Tibial artery (tissue), 4 donors: Measurements from ENCODE around the gene FMO3.

Experiments used
- DNase-seq, 2 donors: peaks; one replicate each; pipeline ENCODE4 v3.0.0-alpha.2; 2019
- H3K27ac ChIP-seq, 2 donors: fragments of 200-600 bp; sonication (generic) in 1 of 2; 1 replicate in 1 of 2; 2 replicates in 1 of 2; pipeline ENCODE4 v1.5.1; 2018 to 2019; ENCODE audit warnings: mild to moderate bottlenecking in 1 of 2
- H3K27me3 ChIP-seq, 2 donors: fragments of 200-600 bp; sonication (generic) in 1 of 2; one replicate each; pipeline versions ENCODE4 v1.5.1 to v1.6.0; 2016 to 2019
- H3K36me3 ChIP-seq, 3 donors: fragments of 200-600 bp; sonication (generic) in 2 of 3; one replicate each; pipeline ENCODE4 v1.5.1; 2016 to 2019; ENCODE audit warnings: mild to moderate bottlenecking in 2 of 3
- H3K4me1 ChIP-seq, 4 donors: fragments of 200-600 bp; sonication (generic) in 2 of 4; 1 replicate in 3 of 4; 2 replicates in 1 of 4; pipeline ENCODE4 v1.5.1; 2016 to 2019
- H3K4me3 ChIP-seq, 2 donors: fragments of 200-600 bp; sonication (generic) in 1 of 2; 1 replicate in 1 of 2; 2 replicates in 1 of 2; pipeline ENCODE4 v1.5.1; 2018 to 2019; ENCODE audit warnings: mild to moderate bottlenecking in 2 of 2
- H3K9me3 ChIP-seq, 3 donors: fragments of 200-600 bp; sonication (generic) in 1 of 3; one replicate each; pipeline ENCODE4 v1.5.1; 2016 to 2019
- intact Hi-C: fragments of 100-400 bp; cut with DNase I; formaldehyde crosslinking; loops from one replicate; pipeline ENCODE4 v1.15.0; 2023; ENCODE audit warnings: low total_unique reads
- TF ChIP-seq, protein P1 (sequence below), 2 experiments: fragments of 200-600 bp in 1 of 2; fragments of 450-650 bp in 1 of 2; IDR thresholded peaks; one replicate each; pipeline ENCODE4 v1.5.1; 2017 to 2019; ENCODE audit warnings: antibody characterized with exemption in 2 of 2, mild to moderate bottlenecking in 1 of 2, moderate library complexity in 1 of 2

The FMO3 gene

GRCh38 chr1:171122299-171122698 is 31.6 kb downstream of the FMO3 start:
- TF ChIP-seq, protein P1, sequence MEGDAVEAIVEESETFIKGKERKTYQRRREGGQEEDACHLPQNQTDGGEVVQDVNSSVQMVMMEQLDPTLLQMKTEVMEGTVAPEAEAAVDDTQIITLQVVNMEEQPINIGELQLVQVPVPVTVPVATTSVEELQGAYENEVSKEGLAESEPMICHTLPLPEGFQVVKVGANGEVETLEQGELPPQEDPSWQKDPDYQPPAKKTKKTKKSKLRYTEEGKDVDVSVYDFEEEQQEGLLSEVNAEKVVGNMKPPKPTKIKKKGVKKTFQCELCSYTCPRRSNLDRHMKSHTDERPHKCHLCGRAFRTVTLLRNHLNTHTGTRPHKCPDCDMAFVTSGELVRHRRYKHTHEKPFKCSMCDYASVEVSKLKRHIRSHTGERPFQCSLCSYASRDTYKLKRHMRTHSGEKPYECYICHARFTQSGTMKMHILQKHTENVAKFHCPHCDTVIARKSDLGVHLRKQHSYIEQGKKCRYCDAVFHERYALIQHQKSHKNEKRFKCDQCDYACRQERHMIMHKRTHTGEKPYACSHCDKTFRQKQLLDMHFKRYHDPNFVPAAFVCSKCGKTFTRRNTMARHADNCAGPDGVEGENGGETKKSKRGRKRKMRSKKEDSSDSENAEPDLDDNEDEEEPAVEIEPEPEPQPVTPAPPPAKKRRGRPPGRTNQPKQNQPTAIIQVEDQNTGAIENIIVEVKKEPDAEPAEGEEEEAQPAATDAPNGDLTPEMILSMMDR (IDR thresholded peaks at IDR 0.05), result no peak

DNA sequence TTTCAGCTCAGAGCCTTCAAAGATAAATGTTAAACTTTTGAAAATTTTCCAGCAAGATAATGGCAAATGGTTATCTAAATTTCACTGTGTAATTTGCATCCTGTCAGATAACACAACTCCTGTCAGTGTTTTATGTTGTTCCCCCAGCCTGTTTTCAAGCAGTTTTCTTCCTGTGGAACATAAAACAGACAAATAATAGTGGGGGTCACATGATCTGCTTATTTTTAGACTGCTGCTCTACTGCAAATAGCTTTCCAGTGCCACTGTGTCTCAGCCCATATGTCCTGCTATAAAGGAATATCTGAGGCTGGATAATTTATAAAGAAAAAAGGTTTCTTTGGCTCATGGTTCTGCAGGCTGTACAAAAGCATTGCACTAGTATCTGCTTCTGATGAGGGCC is 32.2 kb downstream of the FMO3 start:
- no peaks in the 10 kb centered on the region for H3K9me3 ChIP-seq
- DNase-seq, result no peak
- TF ChIP-seq, protein P1 (IDR thresholded peaks at IDR 0.05), result no peak
- no peaks in the 10 kb centered on the region for H3K27me3 ChIP-seq
- intact Hi-C loops, result no loop called here
- peak overlapping the region; percentile 59 to 76 for H3K27ac ChIP-seq
- no peaks in the 10 kb centered on the region for H3K36me3 ChIP-seq
- H3K4me1 ChIP-seq, result peaks cover 0 to 94% (median 49%) of the 10 kb centered on the region in 4 donors
- H3K4me3 ChIP-seq, result no peak overlapping the region

More at GRCh38 chr1:171122299-171122698, 31.6 kb downstream of the FMO3 start:
- intact Hi-C loops, result no loop called here
- Histone ChIP-seq H3K36me3 (no peaks in the 10 kb centered on the region), H3K27me3 (no peaks in the 10 kb centered on the region), H3K27ac (peak overlapping the region; percentile 59 to 76), H3K4me1 (peaks cover 0 to 94% (median 44%) of the 10 kb centered on the region in 4 donors), H3K4me3 (no peak overlapping the region), H3K9me3 (no peaks in the 10 kb centered on the region)
- DNase-seq, result no peak

GRCh38 chr1:171126504-171126903 is 35.8 kb downstream of the FMO3 start:
- Histone ChIP-seq H3K4me3 (no peak overlapping the region), H3K9me3 (no peaks in the 10 kb centered on the region), H3K27ac (peak overlapping the region; percentile 57 to 66), H3K27me3 (no peaks in the 10 kb centered on the region), H3K36me3 (no peaks in the 10 kb centered on the region), H3K4me1 (peaks cover 0 to 67% (median 41%) of the 10 kb centered on the region in 4 donors)
- peak; percentile 63 to 90 for DNase-seq
- intact Hi-C loops, result no loop called here
- TF ChIP-seq, protein P1 (IDR thresholded peaks at IDR 0.05), result no peak

GRCh38 chr1:171127099-171127498 is 36.4 kb downstream of the FMO3 start:
- H3K4me1 ChIP-seq, result peaks cover 0 to 62% (median 38%) of the 10 kb centered on the region in 4 donors
- intact Hi-C loops, result no loop called here
- DNase-seq, result no peak
- peak overlapping the region; percentile 57 to 66 for H3K27ac ChIP-seq
- H3K27me3 ChIP-seq, result no peaks in the 10 kb centered on the region
- TF ChIP-seq, protein P1 (IDR thresholded peaks at IDR 0.05), result no peak
- H3K4me3 ChIP-seq, result no peak overlapping the region
- H3K36me3 ChIP-seq, result no peaks in the 10 kb centered on the region
- H3K9me3 ChIP-seq, result no peaks in the 10 kb centered on the region

- no peak for DNase-seq
These were observed 36.8 kb downstream of the FMO3 start for GRCh38 chr1:171127501-171127900.

More at GRCh38 chr1:171127501-171127900, 36.8 kb downstream of the FMO3 start:
- H3K4me3 ChIP-seq, result no peak overlapping the region
- no peaks in the 10 kb centered on the region for H3K36me3 ChIP-seq
- H3K9me3 ChIP-seq, result no peaks in the 10 kb centered on the region
- intact Hi-C loops, result no loop called here
- TF ChIP-seq, protein P1 (IDR thresholded peaks at IDR 0.05), result no peak
- H3K4me1 ChIP-seq, result peaks cover 0 to 58% (median 36%) of the 10 kb centered on the region in 4 donors
- H3K27ac ChIP-seq, result peak overlapping the region; percentile 57 to 66
- H3K27me3 ChIP-seq, result no peaks in the 10 kb centered on the region
